Mucosa of descending colon (tissue), 3 donors: ENCODE measurements around the gene YPEL2. TPM values are rescaled to one million over a fixed set of nuclear protein-coding genes. Genes with fewer than 3 reads are reported as not detected.

ENCODE experiments used
- ATAC-seq: fragments of 200-7000 bp; cut with Tn5 transposase; one replicate; pipeline ENCODE4 v1.9.1; 2020; ENCODE audit warnings: mild to moderate bottlenecking, moderate library complexity
- DNase-seq, 3 donors: peaks; one replicate each; pipeline ENCODE4 v3.0.0-alpha.2; 2020
- H3K36me3 ChIP-seq: fragments of 200-600 bp; one replicate; pipeline ENCODE4 v1.8.0; 2021; ENCODE audit warnings: low read depth, mild to moderate bottlenecking
- H3K4me1 ChIP-seq: fragments of 200-600 bp; one replicate; pipeline ENCODE4 v1.8.0; 2021; ENCODE audit warnings: low read depth, mild to moderate bottlenecking
- H3K4me3 ChIP-seq: fragments of 200-600 bp; one replicate; pipeline ENCODE4 v1.8.0; 2021; ENCODE audit warnings: mild to moderate bottlenecking
- H3K9me3 ChIP-seq: fragments of 200-600 bp; one replicate; pipeline ENCODE4 v1.8.0; 2021; ENCODE audit warnings: mild to moderate bottlenecking
- CTCF ChIP-seq: fragments of 200-600 bp; IDR thresholded peaks from one replicate; pipeline ENCODE4 v1.8.0; 2022; ENCODE audit warnings: antibody characterized with exemption, mild to moderate bottlenecking
- intact Hi-C, 2 donors: fragments of 100-400 bp; cut with DNase I in 1 of 2; cut with micrococcal nuclease in 1 of 2; formaldehyde crosslinking; loops; one replicate each; pipeline versions ENCODE4 v1.11.0 to v1.11.1; 2022; cut with DNase I, micrococcal nuclease
- total RNA-seq, 3 donors: library from RNA; stranded (reverse); fragmentation: NEBNext Ultra II Directional in 2 of 3; extraction: Animal tissue kit (Norgen Biotek cat#: 25700) in 2 of 3; gene quantifications; one replicate each; pipeline versions ENCODE4 v1.2.1 to v1.2.4, GENCODE V29; 2021 to 2023
- donor health status: DM: no; HTN: no; CAD: no; lungs with moderate emphysema.
- donor health status: DM: no; HTN: no; CAD: no.
- donor health status: DM: no; HTN: yes; CAD: no.

Gene YPEL2
- total RNA-seq, 3 donors from 2014 or later: 29.6 to 33.8 (median 32.8) TPM

- TF ChIP-seq CTCF: no peak
- Histone ChIP-seq H3K4me1 (peaks cover 28% of the 10 kb centered on the region), H3K9me3 (no peaks in the 10 kb centered on the region), H3K4me3 (no peak overlapping the region), H3K36me3 (no peaks in the 10 kb centered on the region)
- DNase-seq: no peak
- ATAC-seq: no peak
- intact Hi-C loops: no loop called here
Observed at GRCh38 chr17:59292174-59292523, 39.3 kb upstream of the YPEL2 start.

GRCh38 chr17:59296190-59296589 lies 35.3 kb upstream of the YPEL2 start:
- Histone ChIP-seq H3K9me3 (no peaks in the 10 kb centered on the region), H3K36me3 (no peaks in the 10 kb centered on the region), H3K4me3 (no peak overlapping the region), H3K4me1 (peaks cover 36% of the 10 kb centered on the region)
- no peak for TF ChIP-seq CTCF
- no peak for DNase-seq
- intact Hi-C loops: loop anchor here in 1 of 2 donors (5.0 kb wide), 1 partner anchor 74 kb away; the partner anchor contains the start of gene GDPD1
- peak; percentile 47 for ATAC-seq

GRCh38 chr17:59298521-59298920 lies 32.9 kb upstream of the YPEL2 start:
- no peak for TF ChIP-seq CTCF
- no peaks in the 10 kb centered on the region for H3K36me3 ChIP-seq
- H3K4me1 ChIP-seq: peaks cover 29% of the 10 kb centered on the region
- ATAC-seq (no peak), DNase-seq (no peak)
- H3K4me3 ChIP-seq: no peak overlapping the region
- intact Hi-C loops: loop anchor here in 1 of 2 donors (5.0 kb wide), 1 partner anchor 76 kb away; the partner anchor contains the start of gene GDPD1
- no peaks in the 10 kb centered on the region for H3K9me3 ChIP-seq

- H3K4me1 ChIP-seq: peaks cover 34% of the 10 kb centered on the region
- no peak overlapping the region for H3K4me3 ChIP-seq
- H3K36me3 ChIP-seq: no peaks in the 10 kb centered on the region
- intact Hi-C loops: loop anchor here in 1 of 2 donors (5.0 kb wide), 1 partner anchor 77 kb away; the partner anchor contains the start of gene GDPD1
- no peak for DNase-seq
- ATAC-seq: peak; percentile 75
- no peaks in the 10 kb centered on the region for H3K9me3 ChIP-seq
- TF ChIP-seq CTCF: no peak
Observed at GRCh38 chr17:59299400-59300092, 31.9 kb upstream of the YPEL2 start.

GRCh38 chr17:59300941-59301340 lies 30.5 kb upstream of the YPEL2 start:
- H3K36me3 ChIP-seq: no peaks in the 10 kb centered on the region
- no peak overlapping the region for H3K4me3 ChIP-seq
- no peak for TF ChIP-seq CTCF
- H3K9me3 ChIP-seq: no peaks in the 10 kb centered on the region
- H3K4me1 ChIP-seq: peaks cover 40% of the 10 kb centered on the region
- no peak for DNase-seq
- ATAC-seq: no peak
- intact Hi-C loops: no loop called here
